Cerebellar nuclear complex (tissue), 1 donor: Measurements from ENCODE around the gene SNF8.

Source experiments
- DNase-seq, 2 experiments: peaks; one replicate each; lab custom pipeline; 2025; lab: John Stamatoyannopoulos, UW

SNF8 gene

GRCh38 chr17:48929812-48930165 is 14.9 kb downstream of the SNF8 start:
- no peak for DNase-seq

DNA sequence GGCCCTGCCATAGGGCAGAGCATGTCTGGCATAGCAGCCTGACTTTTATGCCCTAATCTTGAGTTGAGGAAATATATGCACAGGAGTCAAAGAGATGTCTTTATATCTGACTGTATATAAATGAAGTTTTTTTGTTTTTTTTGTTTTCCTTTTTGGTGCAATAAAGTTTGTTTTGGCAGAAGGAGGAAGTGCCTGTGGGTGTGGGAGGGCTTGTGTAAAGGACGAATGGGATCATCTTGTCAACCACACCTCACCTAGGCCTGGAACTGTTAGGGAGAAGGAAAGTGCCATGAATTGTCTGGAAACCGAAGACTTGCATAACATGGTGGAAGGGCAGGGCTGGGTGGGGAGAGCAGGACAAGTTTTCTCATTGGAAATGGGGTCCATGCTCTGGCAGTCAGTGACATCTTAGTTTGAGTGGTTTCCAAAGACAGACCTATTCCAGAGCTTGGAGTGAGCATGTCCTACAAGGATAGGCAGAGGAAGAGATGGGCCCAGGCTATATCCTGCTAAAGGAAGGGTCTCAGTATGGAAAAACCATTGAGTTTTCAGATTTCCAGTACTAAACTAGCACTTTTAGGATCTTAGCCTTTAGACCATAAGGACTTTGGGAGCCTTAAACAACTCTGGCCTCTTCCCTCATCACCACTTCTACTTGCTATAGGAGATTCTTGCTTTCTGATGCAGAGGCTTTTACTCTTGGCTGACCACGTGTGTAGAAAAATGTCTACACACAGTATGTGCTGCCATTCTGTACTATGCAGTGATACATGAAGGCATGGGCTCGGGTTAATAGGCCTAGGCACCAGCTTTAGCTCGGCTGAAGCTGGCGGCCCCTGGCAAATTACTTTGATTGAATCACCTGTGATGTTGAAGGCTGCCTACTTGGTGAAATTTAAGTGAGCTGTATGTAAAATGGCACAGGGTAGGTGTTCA is 15.5 kb downstream of the SNF8 start:
- DNase-seq: no peak

DNA sequence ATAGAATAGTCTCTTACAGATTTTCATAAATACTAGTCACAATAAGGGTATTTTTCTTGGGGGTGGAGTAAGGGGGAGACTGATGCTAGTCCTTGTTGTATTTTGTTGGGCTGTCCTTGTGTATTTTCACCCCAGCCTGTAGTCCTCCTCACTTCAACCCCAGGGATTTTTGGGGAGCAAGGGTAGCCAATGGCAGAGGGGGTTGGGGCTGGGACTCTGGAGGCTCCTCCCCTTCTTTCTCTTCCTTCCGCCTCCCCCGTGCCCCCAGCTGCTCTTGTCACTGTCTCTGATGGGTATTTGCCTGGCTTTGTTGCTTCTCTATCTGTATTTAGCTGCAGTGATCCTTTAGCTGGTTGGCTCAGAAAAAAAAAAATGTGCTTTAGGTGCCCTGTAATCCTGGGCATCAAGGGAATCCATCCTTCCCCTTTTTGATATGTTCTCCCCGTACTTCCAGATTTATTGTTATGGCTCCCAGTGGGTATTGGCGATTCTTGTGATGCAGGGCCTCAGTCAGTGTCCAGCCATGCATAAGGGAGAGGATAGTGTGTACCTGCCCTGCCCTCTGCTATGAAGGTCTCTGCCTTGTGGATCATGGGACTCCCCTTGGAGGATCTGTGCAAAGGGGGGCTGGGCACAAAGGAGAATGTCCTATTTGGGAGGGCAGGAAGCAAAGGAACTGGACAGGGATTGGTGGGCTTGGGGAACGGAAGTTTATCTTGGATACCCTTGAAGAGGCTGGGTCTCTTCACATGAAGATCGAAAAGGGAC is 16.5 kb downstream of the SNF8 start:
- no peak for DNase-seq

- no peak for DNase-seq
These were observed 18.7 kb downstream of the SNF8 start for GRCh38 chr17:48925991-48926342.

GRCh38 chr17:48925251-48925990 is 19.2 kb downstream of the SNF8 start:
- no peak for DNase-seq

- no peak for DNase-seq
These were observed 29.0 kb downstream of the SNF8 start for GRCh38 chr17:48915459-48916282.

DNA sequence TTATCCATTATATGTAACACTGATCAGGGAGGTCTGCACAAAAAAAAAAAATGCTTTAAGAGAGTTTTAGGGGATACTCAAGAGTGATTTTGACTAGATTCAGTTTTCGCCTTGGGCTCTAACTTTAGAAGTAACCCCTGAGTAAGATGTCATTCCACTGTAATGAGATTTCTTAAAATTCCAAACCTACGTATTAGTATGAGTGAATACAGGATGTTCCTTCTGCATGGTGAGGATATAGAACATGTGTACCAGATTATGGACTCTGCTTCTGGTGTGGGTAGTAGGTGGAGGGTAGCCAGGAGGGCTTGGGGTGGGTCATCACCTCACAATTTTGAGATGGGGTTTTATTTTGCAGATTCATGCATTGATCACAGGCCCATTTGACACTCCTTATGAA is 32.2 kb downstream of the SNF8 start:
- no peak for DNase-seq

GRCh38 chr17:48910370-48910769 is 34.3 kb downstream of the SNF8 start:
- DNase-seq: no peak

DNA sequence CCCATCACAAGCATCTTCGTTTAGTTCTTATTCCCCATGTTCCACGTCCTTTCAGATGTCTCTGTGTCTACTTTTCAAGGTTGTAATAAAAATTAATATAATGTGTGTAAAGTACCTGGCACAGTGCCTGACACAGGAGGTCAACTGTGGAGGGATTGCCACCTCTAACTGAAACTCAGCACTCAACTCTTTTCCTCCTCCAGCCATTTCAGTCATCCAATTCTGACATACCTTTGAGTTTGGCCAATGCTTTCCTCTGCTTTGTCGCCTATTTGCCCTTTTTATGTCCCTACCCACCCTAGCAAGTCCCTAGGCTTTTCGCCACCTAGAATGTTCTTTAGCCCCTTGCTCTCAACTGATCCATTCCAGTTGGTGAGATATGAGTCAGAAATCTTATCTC is 34.9 kb downstream of the SNF8 start:
- DNase-seq: no peak

- DNase-seq: no peak
These were observed 35.7 kb downstream of the SNF8 start for GRCh38 chr17:48908853-48909394.

DNA sequence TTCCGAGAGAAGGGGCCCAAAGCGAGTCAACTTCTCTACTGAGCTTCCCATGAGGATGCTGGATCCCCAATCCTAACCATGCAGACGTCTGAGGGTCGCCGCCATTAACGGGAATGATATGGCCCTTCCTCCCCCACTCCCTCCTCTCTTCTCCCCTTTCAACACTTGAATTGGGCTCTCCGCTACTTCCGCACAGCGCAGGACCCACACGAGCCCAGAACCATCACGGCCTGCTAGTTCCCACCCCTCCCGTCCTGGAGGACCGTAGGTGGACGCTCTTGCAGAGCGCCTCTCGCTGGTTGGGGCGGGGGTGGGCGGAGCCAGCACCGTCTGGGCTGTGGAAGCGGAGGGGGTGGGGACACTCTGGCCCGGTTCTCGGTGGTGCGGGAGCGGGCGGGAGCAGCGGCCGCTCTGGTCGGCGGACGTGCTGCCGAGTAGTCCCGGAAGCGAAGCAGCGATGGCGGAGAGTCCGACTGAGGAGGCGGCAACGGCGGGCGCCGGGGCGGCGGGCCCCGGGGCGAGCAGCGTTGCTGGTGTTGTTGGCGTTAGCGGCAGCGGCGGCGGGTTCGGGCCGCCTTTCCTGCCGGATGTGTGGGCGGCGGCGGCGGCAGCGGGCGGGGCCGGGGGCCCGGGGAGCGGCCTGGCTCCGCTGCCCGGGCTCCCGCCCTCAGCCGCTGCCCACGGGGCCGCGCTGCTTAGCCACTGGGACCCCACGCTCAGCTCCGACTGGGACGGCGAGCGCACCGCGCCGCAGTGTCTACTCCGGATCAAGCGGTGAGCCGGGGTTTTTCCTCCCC is 36.4 kb downstream of the SNF8 start, which contains the start of gene UBE2Z:
TSS of gene UBE2Z (plus strand) at position 361 of the 797 bp plus-strand sequence. CDS start at position 458, 97 bp downstream.
- peak; percentile 83 to 95 for DNase-seq

DNA sequence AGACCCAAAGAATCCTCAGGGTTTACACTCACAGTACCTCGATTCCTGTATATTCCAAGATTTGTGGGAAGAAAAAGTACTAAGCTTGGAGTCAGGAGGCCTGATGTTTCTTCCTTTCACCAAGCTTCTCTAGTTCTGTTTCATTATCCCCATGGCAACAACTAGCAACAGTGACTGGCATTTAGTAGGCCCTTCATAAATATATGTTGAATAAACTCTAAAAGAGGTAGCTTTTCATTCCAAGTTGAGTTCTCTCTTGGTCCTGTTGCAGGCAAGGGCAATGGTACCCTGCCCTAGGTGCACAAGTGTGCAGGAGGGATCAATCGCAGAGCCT is 37.0 kb downstream of the SNF8 start:
- no peak for DNase-seq

DNA sequence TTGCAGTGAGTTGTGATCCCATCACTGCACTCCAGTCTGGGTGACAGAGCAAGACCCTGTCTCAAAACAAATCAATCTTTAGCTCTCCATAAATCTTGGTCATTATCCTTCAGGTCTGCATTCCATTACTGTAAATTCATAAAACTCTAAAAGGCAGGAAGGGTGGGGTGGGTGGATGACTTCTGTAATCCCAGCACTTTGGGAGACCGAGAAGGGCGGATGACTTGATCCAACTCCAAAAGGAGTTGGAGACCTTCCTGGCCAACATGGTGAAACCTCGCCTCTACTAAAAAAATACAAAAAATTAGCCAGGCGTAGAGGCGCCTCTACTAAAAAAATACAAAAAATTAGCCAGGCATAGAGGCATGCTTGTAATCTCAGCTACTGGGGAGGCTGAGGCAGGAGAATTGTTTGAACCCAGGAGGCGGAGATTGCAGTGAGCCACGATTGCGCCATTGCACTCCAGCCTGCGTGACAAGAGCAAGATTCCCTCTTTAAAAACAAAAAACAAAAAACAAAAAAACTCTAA is 38.6 kb downstream of the SNF8 start:
- no peak for DNase-seq

DNA sequence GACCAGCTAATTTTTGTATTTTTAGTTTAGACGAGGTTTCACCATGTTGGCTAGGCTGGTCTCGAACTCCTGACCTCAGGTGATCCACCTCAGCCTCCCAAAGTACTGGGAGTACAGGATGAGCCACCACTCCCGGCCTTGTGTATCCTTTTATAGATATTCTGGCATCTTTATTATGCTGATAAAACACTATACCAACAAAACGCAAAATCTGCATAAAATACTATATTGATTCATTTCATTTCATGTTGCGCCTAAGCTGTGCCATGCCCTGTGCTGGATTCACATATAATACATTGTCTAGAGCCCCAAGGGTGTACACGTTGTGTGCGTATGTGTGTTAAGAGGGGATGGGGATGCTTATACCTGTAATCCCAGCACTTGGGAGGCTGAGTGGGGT is 40.2 kb downstream of the SNF8 start:
- no peak for DNase-seq

DNA sequence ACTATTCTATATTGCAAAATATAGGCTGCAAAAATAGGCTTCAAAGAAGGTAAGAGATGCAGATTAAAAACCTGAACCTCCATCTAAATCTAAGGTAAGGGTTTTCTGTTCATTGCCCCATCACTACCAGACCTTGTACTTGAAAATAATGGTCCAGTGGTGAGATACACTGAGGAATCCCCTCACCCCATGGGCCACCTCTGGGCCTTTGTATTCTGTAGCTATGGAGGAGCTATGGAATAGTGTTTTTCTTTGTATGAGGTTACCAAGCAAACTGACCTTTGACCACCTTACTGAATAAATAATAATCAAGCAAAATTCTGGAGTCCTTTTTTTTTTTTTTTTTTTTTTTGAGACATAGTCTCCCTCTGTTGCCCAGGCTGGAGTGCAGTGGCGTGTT is 41.2 kb downstream of the SNF8 start:
- DNase-seq: no peak

DNA sequence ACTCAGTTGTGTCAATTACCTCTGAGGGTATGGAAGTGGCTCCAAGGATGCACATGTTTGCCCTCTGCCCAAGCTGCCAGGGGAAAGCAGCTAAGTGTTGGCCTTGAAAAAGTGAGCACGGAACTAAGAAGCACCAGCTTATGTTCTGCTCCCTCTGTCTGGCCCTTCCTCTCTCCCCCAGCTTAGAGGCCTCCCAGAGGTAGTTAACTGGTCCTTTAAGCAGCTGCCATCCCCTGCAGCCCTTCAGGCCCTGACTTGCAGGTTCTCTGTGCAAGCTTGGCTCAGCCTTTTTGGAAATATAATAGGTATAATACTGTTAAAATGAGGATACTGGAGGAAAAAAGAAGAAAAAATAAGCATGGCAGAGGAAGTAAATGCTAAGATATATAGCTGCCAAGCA is 43.4 kb downstream of the SNF8 start:
- DNase-seq: no peak

DNA sequence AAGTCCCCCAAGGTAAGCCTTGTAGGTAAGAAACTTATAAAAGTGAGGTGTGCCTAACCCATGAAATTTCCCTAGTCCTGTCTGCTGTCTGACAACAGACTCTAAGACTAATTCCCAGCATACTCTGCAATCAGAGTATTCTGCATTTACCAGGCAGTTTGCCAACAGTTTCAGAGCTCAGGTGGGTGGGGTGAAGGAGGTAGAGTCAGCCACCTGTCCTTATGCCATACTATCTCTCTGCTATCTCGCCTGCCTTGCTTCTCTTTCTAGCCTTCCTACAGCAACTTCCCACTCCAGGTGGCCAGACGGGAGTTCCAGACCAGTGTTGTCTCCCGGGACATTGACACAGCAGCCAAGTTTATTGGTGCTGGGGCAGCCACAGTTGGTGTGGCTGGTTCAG is 49.8 kb downstream of the SNF8 start:
- no peak for DNase-seq

DNA sequence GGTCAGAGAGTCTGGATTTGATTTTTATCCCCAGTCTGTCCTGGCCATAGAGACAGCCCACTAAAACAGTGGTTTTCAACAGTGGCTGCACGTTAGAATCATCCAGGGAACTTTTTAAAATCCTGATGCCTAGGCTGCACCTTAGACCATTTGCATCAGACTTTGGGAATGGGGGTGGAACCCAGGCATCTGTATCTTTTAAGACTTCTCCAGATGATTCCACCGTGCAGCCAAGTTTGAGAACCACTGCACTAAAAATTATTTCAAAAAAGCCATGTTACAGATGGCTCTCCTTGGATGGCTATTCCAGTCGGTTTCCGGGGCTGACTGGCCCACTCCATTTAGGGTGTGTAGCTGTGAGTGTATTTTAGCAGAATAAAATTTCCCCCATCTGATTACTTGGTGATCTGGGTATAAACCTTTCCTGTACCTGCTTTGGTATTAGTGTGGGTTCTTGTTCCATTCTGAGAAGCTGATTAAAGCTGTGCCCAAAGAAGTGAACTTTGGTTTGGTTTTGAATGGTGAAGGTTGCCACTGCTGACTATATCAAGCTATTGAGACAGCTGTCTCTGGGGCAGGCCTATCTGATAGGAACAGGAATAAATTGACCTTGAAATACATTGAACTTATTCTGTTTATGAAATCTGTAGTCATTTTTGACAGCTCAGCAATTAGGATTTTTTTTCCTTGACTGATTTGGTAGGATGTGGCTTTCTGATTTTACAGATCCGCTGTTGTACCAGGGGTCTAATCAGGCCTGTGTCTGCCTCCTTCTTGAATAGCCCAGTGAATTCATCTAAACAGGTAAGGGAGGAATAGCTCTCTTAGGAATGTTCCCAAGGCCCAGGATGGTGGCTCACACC is 50.8 kb downstream of the SNF8 start:
- DNase-seq: no peak

GRCh38 chr17:48892940-48893645 is 51.5 kb downstream of the SNF8 start:
- DNase-seq: no peak
